Urinary bladder (tissue), 4 donors: ENCODE data around the gene RIOX2. TPM values are rescaled to one million over a fixed set of nuclear protein-coding genes. Genes with fewer than 3 reads are reported as not detected.
"Not testable (repeated sequence)": the region's sequence is repeated elsewhere in the genome, so short reads cannot be mapped to it uniquely, and the experiment has no call there.

Experiments
- DNase-seq: peaks from one replicate; pipeline ENCODE4 v3.0.0-alpha.2; 2015; ENCODE audit errors: extremely low spot score
- H3K27ac ChIP-seq: one replicate; pipeline ENCODE4 v1.5.1; 2013; ENCODE audit warnings: low read depth, mild to moderate bottlenecking, moderate library complexity
- H3K36me3 ChIP-seq: one replicate; pipeline ENCODE4 v1.6.1; 2013; ENCODE audit warnings: mild to moderate bottlenecking, moderate library complexity; ENCODE audit not compliant: insufficient read depth
- H3K4me1 ChIP-seq: one replicate; pipeline ENCODE4 v1.6.1; 2013; ENCODE audit warnings: mild to moderate bottlenecking, moderate library complexity; ENCODE audit not compliant: insufficient read depth
- H3K4me3 ChIP-seq: one replicate; pipeline ENCODE4 v1.5.1; 2013; ENCODE audit warnings: low read depth, low read length
- WGBS: extraction: QIAGEN DNeasy Blood & Tissue Kit; methylation state at CpG from one replicate; pipeline ENCODE4 v1.1.7; 2013; 5-methylcytosine and 5-hydroxymethylcytosine counted together
- polyA plus RNA-seq: library from polyadenylated mRNA; stranded (reverse); fragments of 200-250 nt; gene quantifications from one replicate; pipeline ENCODE4 v1.2.3, GENCODE V29; 2013
- total RNA-seq: library from RNA; depleted of rRNA; stranded (reverse); fragments of >200 nt; gene quantifications from one replicate; pipeline ENCODE4 v1.2.3, GENCODE V29; 2014
- donor health status: healthy with polysubstance abuse.
- donor health status: healthy.

Gene RIOX2
- 44.7 TPM for total RNA-seq
- 15.0 TPM for polyA plus RNA-seq

DNA sequence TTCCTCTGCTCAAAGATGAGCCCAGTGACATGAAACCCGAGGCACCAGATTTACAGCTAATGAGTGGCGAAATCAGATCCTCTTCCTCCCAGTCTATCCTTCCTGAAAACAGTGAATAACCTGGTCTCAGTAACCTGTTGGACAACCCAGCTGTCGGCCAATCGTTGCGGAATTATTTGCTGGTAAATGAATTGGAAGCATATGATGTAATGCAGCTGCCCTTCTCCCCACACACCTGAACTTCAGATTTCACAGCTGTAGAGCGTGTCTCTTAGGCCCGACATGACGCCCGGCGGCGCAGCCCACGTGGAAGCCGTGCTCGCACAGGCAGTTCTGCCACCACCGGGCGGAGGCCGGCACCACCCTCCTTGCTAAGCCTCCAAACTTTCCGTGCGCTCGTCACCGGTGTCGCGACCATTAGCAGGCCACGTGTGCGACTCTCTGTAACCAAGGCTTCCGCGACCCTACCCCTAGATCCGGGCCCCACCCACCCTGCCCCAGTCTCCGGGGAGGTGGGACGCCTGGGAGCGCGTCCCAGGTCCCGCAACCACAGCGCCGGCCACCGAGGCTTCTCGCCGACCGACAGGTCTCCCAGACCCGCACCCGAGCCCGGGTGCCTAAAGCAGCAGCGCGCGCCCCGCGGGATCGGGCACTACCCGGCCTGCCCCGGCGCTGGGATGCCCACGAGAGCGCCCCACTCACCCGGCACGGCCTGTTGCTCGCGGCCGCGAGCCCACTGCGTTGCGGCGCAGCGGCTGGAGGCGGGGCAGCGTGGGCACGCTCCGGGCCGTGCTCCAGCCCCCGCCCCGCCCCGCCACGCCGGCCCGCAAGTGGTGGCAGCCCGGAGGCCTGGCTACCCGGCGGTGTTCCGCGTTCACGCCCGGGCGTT, at the start of gene RIOX2:
Gene RIOX2, minus strand, starts transcription at position 753 of the 889 bp plus-strand sequence. CDS start 4,838 bp downstream, outside the sequence.
- Histone ChIP-seq H3K36me3 (no peaks in the 10 kb centered on the region), H3K4me1 (no peaks in the 10 kb centered on the region), H3K4me3 (peak within 1 kb of the TSS; percentile 90), H3K27ac (peak within 1 kb of the TSS; percentile 85)
- WGBS: 2% methylated on average over 82 of the region's 82 CpGs
- no peak for DNase-seq

- no peak overlapping the region for H3K4me3 ChIP-seq
- no peaks in the 10 kb centered on the region for H3K4me1 ChIP-seq
- no peak for DNase-seq
- no peak overlapping the region for H3K27ac ChIP-seq
- 92% methylated on average over 4 of the region's 4 CpGs for WGBS
- no peaks in the 10 kb centered on the region for H3K36me3 ChIP-seq
These were observed 48.2 kb upstream of the RIOX2 start for GRCh38 chr3:98020412-98020811.

DNA sequence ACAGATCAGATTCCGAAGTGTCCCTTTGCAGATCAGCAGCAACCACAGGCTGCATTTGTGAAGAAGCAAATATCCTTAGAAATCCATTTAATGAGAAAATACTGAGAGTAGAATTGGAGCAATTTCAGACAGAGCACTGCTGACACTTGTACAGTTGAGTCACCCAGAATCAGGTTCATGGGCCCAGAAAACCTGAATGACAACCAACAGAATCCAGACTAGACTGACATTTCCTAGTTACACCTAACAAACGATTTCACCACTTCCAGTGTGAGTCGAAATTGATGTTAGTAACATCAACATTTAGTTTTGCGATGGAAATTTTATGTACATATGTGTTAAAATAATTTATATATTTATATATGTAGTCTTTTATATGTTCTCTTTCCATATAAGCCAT, 46.1 kb upstream of the RIOX2 start:
- H3K27ac ChIP-seq: no peak overlapping the region
- no peaks in the 10 kb centered on the region for H3K36me3 ChIP-seq
- 89% methylated on average over 4 of the region's 4 CpGs for WGBS
- H3K4me1 ChIP-seq: no peaks in the 10 kb centered on the region
- DNase-seq: no peak
- no peak overlapping the region for H3K4me3 ChIP-seq

DNA sequence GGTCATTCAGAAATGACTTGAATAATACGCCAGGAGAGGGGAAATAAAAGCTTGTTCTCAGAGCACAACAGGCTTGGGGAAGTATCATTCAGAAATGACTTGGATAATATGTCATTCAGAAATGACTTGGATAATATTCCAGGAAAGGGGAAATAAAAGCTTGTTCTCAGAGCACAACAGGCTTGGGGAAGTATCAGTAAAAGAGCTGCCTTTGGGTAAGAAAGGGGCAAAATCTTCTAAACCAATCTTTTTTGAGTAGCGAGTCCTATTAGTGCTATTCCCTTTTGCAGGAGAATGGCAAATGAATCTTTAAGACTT, 42.0 kb upstream of the RIOX2 start:
- Histone ChIP-seq H3K4me3 (no peak overlapping the region), H3K36me3 (no peaks in the 10 kb centered on the region), H3K27ac (peak overlapping the region; percentile 23), H3K4me1 (no peaks in the 10 kb centered on the region)
- WGBS: 79% methylated on average over 2 of the region's 2 CpGs
- no peak for DNase-seq

DNA sequence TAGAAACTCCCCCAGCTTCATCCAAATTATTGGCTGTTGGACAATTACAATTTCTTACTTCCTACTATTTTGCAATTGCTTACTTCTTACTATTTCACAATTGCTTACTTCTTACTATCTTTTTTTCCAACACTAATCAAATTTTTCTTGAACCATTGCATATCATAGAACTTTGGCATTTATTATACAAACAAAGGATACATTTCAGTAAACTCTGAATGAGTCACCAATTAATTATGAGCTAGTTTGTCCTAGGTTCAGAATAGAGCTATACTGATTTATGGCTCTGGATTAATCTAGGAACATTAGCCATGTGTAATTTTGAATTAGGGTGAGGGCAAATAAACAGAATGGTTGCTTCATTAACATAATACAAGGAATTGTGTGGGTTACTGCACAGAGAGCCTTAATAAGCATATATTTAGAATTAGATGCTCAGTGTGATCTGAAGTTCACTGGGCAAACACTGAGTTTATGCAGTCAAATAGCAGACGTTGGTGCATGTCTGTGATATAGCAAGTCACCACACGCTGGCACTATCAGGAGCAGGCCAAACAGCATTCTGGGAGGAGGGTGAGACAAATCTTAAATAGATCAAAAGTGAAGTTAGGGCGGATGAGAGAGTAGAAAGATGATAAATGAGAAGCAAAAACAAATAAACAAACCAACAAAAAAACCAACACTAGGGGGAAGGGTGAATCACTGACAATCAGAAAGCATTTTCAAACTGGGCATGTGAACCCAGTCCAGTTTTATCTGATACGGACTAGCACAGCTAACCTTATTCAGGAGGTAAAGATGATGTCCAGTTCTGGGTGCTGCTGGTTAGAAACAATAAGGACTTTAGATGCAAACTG, 41.4 kb upstream of the RIOX2 start:
- H3K27ac ChIP-seq: peak overlapping the region; percentile 23
- H3K4me3 ChIP-seq: no peak overlapping the region
- H3K36me3 ChIP-seq: no peaks in the 10 kb centered on the region
- WGBS: 40% methylated on average over 4 of the region's 4 CpGs
- H3K4me1 ChIP-seq: no peaks in the 10 kb centered on the region
- peak; percentile 67 for DNase-seq

- 25% methylated on average over 2 of the region's 2 CpGs for WGBS
- H3K4me3 ChIP-seq: no peak overlapping the region
- H3K4me1 ChIP-seq: no peaks in the 10 kb centered on the region
- H3K27ac ChIP-seq: no peak overlapping the region
- DNase-seq: no peak
- no peaks in the 10 kb centered on the region for H3K36me3 ChIP-seq
These were observed 40.7 kb upstream of the RIOX2 start for GRCh38 chr3:98012979-98013378.

GRCh38 chr3:98010883-98011449, 38.7 kb upstream of the RIOX2 start:
- not testable (repeated sequence) for H3K4me3 ChIP-seq, H3K36me3 ChIP-seq, H3K27ac ChIP-seq, DNase-seq, H3K4me1 ChIP-seq
- WGBS: 94% methylated on average over 4 of the region's 4 CpGs

- Histone ChIP-seq H3K27ac (no peak overlapping the region), H3K4me1 (no peaks in the 10 kb centered on the region), H3K4me3 (no peak overlapping the region), H3K36me3 (no peaks in the 10 kb centered on the region)
- no peak for DNase-seq
- 73% methylated on average over 7 of the region's 7 CpGs for WGBS
These were observed 38.1 kb upstream of the RIOX2 start for GRCh38 chr3:98010194-98010882.

DNA sequence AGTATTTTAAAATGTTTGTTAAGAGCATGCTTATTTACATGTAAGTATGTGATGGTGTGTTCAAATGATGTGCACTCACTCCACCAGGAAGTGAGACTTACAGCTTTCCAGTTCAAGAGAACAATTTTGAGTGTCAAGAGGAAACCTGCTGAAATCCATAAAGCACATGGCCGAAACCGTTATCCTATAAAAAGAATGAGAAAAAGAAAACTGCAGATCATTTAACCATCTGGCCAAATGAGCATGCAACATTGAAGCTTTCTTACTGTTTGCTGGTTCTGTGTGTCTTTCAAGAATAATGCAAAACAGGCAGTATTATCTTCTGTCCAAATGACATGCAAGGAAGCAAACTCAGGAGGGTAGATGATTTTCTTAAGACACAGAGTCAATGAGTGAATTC, 36.6 kb upstream of the RIOX2 start:
- H3K27ac ChIP-seq: no peak overlapping the region
- no peak overlapping the region for H3K4me3 ChIP-seq
- no peaks in the 10 kb centered on the region for H3K4me1 ChIP-seq
- no peaks in the 10 kb centered on the region for H3K36me3 ChIP-seq
- 49% methylated on average over 2 of the region's 2 CpGs for WGBS
- DNase-seq: no peak

- no peak overlapping the region for H3K27ac ChIP-seq
- no peaks in the 10 kb centered on the region for H3K4me1 ChIP-seq
- 78% methylated on average over 2 of the region's 2 CpGs for WGBS
- no peaks in the 10 kb centered on the region for H3K36me3 ChIP-seq
- no peak overlapping the region for H3K4me3 ChIP-seq
- no peak for DNase-seq
These were observed 33.2 kb upstream of the RIOX2 start for GRCh38 chr3:98005438-98005837.

DNA sequence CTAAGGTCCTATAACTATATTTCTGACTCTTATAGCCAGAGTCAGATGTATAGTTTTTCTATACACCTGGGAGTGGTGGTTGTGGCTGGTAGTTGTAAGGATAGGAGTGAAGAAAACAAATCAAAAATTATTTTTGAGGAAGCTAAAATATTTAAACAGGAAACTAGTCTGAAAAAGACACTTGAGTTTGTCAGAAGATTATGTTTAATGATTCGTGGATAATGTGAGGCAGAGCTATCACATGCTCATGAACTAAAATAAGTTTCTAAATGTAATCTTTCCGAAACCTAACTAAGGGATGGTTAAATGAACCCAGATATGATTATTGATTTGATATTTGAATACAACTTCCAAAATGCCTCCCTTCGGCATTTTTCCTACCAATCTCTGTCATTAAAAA, 32.5 kb upstream of the RIOX2 start:
- H3K36me3 ChIP-seq: no peaks in the 10 kb centered on the region
- H3K4me1 ChIP-seq: no peaks in the 10 kb centered on the region
- no peak for DNase-seq
- no peak overlapping the region for H3K27ac ChIP-seq
- no peak overlapping the region for H3K4me3 ChIP-seq
- WGBS: 79% methylated on average over 3 of the region's 3 CpGs

DNA sequence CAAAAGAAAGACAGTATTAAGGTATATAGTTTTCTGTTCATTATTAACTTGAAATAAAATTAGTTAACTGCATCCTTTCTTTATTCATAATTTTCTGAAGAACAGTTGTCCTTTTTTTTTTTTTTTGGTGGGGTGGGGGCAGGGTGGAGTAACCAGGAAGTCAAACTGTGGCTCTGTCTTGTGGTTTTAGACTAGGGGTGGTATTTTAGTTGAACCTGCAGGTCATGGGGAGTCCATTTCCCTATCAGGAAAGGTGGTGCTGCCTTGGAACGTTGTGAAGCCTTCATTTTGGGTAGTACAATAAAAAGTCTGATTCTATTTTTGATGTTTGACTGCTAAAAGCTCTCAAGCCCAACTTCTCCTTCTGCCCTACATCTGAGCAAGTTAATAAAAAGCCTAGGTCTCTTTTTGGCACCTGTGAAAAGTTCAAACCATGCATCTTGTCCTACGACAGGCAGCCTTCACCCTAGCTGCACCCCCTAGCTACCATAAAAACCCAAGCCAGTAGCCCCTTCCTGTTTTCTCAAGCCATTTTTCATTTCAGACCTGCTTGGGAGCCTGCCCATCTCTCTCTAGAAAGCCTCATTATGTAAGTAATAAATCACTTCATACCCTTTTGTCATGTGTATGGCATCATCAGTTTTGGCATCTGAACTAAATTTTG, 31.2 kb upstream of the RIOX2 start:
- no peaks in the 10 kb centered on the region for H3K36me3 ChIP-seq
- WGBS: 64% methylated on average over 2 of the region's 2 CpGs
- no peaks in the 10 kb centered on the region for H3K4me1 ChIP-seq
- H3K4me3 ChIP-seq: no peak overlapping the region
- no peak overlapping the region for H3K27ac ChIP-seq
- no peak for DNase-seq

GRCh38 chr3:98002717-98003116, 30.5 kb upstream of the RIOX2 start:
- Histone ChIP-seq H3K27ac (no peak overlapping the region), H3K4me1 (no peaks in the 10 kb centered on the region), H3K36me3 (no peaks in the 10 kb centered on the region), H3K4me3 (no peak overlapping the region)
- DNase-seq: no peak
- 94% methylated on average over 1 of the region's 1 CpG for WGBS
